HepG2 (cell line): ENCODE results near the gene RNF208. TPM values are rescaled to one million over a fixed set of nuclear protein-coding genes. Genes with fewer than 3 reads are reported as not detected.

Experiments used
- AGO1 ChIP-seq: fragments of 200-400 bp; formaldehyde crosslinking; IDR thresholded peaks from 2 replicates; pipeline ENCODE4 v1.6.1; 2017; ENCODE audit warnings: mild to moderate bottlenecking, low read depth, low read length, moderate library complexity; ENCODE audit not compliant: poor library complexity, severe bottlenecking
- BCL6 ChIP-seq: IDR thresholded peaks from 2 replicates; pipeline ENCODE4 v1.6.1; 2016; ENCODE audit warnings: missing genetic modification reagents, missing compliant biosample characterization
- MEIS2 ChIP-seq: sonication (generic); formaldehyde crosslinking; IDR thresholded peaks from 2 replicates; pipeline ENCODE4 v1.9.0; 2021; ENCODE audit warnings: mild to moderate bottlenecking, missing genetic modification reagents
- NCOA2 ChIP-seq: sonication (generic); formaldehyde crosslinking; IDR thresholded peaks from 2 replicates; pipeline ENCODE4 v1.8.0; 2022; ENCODE audit warnings: inconsistent platforms
- RARA ChIP-seq: IDR thresholded peaks from 2 replicates; pipeline ENCODE4 v1.6.1; 2016; ENCODE audit warnings: missing genetic modification reagents, missing compliant biosample characterization
- SRSF1 ChIP-seq: fragments of 200-400 bp; formaldehyde crosslinking; optimal IDR thresholded peaks from 2 replicates; pipeline ENCODE3; 2017; ENCODE audit warnings: mild to moderate bottlenecking, low read depth, low read length, moderate library complexity
- STAG1 ChIP-seq: sonication (generic); formaldehyde crosslinking; IDR thresholded peaks from 2 replicates; pipeline ENCODE4 v1.4.0; 2020; ENCODE audit warnings: missing genetic modification reagents
- polyA plus RNA-seq, 8 experiments: library from polyadenylated mRNA; depleted of rRNA in 3 of 8; stranded (reverse) in 7 of 8; unstranded in 1 of 8; fragments of >200 nt; fragmentation: Illumina TruSeq in 4 of 8; extraction: Trizol in 4 of 8; gene quantifications; 2 replicates each; pipeline versions ENCODE4 v1.2.1 to v1.2.3, GENCODE V29; 2011 to 2016; ENCODE audit warnings: low read depth in 4 of 8, missing spikeins in 1 of 8, mixed read lengths in 1 of 8; ENCODE audit not compliant: insufficient read depth in 1 of 8
- total RNA-seq, 5 experiments: library from RNA; depleted of rRNA; stranded (reverse); fragments of >200 nt; fragmentation: Illumina TruSeq; extraction: Trizol; gene quantifications; 2 replicates each; pipeline ENCODE4 v1.2.3, GENCODE V29; 2016; ENCODE audit warnings: low read depth in 1 of 5
- TF ChIP-seq, protein P1 (sequence below): sonication (generic); formaldehyde crosslinking; IDR thresholded peaks from 2 replicates; pipeline ENCODE4 v1.4.0; 2020; ENCODE audit warnings: mild to moderate bottlenecking, missing genetic modification reagents, borderline replicate concordance
- TF ChIP-seq, protein P2 (sequence below): sonication (generic); formaldehyde crosslinking; IDR thresholded peaks from 2 replicates; pipeline ENCODE4 v1.5.0; 2020; ENCODE audit warnings: mild to moderate bottlenecking, missing genetic modification reagents, borderline replicate concordance
- TF ChIP-seq, protein P3 (sequence below): sonication (generic); formaldehyde crosslinking; IDR thresholded peaks from 2 replicates; pipeline ENCODE4 v1.8.1; 2022; ENCODE audit warnings: low read depth, mild to moderate bottlenecking, missing genetic modification reagents
- TF ChIP-seq, protein P4 (sequence below): sonication (generic); formaldehyde crosslinking; IDR thresholded peaks from 2 replicates; pipeline ENCODE4 v1.4.0; 2020; ENCODE audit warnings: missing genetic modification reagents

The RNF208 gene
- total and polyA plus RNA-seq, 2 of the 13 experiments (the other 11 are each of a cell fraction or from before 2014, with no cell fraction given) = 1.6 to 2.1 TPM

DNA sequence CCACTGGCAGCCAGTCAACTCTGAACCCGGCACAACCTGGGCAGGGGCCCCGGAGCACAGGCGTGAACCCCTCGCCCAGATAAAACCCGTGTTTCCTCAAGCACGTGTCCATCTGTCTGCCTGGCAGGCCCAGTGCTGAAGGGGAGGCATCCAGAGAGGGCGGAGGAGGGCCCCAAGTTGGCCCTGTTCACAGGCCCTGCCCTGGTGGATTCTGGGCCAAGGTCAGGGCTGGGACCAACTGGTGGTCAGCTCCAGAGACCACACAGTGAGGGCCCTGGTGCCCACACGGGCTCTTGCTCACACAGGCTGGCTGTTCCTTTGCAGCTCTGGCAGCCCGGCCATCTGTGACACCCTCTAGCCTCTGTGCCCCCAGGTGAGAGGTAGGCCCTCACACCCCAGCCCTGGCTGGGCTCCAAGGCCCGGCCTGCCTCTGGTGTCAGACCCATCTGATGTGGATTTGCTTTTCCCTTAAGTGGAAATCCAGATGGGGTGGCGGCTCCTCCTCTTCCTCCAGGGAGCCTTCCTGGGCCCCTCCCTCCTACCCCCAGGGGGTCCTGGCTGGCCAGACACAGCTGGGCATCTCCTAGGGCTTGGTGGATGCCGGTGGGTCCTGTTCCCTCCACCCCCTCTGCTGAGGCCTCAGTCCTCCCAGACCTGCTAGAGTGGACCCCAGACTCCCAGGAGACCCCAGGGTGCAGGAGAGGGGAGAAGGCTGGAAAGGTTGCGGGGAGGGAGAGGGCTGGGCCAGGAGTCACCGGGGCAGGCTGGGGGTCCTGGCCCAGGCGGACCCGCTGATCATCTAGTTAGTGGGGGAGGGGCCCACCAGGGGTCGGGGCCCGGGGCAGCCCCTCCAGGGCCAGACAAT, 28.5 kb upstream of the RNF208 start (continued):
- TF ChIP-seq, protein P1, sequence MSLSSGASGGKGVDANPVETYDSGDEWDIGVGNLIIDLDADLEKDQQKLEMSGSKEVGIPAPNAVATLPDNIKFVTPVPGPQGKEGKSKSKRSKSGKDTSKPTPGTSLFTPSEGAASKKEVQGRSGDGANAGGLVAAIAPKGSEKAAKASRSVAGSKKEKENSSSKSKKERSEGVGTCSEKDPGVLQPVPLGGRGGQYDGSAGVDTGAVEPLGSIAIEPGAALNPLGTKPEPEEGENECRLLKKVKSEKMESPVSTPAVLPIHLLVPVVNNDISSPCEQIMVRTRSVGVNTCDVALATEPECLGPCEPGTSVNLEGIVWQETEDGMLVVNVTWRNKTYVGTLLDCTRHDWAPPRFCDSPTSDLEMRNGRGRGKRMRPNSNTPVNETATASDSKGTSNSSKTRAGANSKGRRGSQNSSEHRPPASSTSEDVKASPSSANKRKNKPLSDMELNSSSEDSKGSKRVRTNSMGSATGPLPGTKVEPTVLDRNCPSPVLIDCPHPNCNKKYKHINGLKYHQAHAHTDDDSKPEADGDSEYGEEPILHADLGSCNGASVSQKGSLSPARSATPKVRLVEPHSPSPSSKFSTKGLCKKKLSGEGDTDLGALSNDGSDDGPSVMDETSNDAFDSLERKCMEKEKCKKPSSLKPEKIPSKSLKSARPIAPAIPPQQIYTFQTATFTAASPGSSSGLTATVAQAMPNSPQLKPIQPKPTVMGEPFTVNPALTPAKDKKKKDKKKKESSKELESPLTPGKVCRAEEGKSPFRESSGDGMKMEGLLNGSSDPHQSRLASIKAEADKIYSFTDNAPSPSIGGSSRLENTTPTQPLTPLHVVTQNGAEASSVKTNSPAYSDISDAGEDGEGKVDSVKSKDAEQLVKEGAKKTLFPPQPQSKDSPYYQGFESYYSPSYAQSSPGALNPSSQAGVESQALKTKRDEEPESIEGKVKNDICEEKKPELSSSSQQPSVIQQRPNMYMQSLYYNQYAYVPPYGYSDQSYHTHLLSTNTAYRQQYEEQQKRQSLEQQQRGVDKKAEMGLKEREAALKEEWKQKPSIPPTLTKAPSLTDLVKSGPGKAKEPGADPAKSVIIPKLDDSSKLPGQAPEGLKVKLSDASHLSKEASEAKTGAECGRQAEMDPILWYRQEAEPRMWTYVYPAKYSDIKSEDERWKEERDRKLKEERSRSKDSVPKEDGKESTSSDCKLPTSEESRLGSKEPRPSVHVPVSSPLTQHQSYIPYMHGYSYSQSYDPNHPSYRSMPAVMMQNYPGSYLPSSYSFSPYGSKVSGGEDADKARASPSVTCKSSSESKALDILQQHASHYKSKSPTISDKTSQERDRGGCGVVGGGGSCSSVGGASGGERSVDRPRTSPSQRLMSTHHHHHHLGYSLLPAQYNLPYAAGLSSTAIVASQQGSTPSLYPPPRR (CRISPR knock-in tag) = 0 out of 2 replicates have a peak, but pooled peaks have one; percentile 37
- TF ChIP-seq AGO1 = peak; percentile 73
- TF ChIP-seq, protein P2, sequence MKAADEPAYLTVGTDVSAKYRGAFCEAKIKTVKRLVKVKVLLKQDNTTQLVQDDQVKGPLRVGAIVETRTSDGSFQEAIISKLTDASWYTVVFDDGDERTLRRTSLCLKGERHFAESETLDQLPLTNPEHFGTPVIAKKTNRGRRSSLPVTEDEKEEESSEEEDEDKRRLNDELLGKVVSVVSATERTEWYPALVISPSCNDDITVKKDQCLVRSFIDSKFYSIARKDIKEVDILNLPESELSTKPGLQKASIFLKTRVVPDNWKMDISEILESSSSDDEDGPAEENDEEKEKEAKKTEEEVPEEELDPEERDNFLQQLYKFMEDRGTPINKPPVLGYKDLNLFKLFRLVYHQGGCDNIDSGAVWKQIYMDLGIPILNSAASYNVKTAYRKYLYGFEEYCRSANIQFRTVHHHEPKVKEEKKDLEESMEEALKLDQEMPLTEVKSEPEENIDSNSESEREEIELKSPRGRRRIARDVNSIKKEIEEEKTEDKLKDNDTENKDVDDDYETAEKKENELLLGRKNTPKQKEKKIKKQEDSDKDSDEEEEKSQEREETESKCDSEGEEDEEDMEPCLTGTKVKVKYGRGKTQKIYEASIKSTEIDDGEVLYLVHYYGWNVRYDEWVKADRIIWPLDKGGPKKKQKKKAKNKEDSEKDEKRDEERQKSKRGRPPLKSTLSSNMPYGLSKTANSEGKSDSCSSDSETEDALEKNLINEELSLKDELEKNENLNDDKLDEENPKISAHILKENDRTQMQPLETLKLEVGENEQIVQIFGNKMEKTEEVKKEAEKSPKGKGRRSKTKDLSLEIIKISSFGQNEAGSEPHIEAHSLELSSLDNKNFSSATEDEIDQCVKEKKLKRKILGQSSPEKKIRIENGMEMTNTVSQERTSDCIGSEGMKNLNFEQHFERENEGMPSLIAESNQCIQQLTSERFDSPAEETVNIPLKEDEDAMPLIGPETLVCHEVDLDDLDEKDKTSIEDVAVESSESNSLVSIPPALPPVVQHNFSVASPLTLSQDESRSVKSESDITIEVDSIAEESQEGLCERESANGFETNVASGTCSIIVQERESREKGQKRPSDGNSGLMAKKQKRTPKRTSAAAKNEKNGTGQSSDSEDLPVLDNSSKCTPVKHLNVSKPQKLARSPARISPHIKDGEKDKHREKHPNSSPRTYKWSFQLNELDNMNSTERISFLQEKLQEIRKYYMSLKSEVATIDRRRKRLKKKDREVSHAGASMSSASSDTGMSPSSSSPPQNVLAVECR (CRISPR knock-in tag) = peak; percentile 50; the same call in 1 of the 2 replicates
- peak; percentile 45; the same call in 1 of the 2 replicates for TF ChIP-seq RARA (CRISPR knock-in tag)
- TF ChIP-seq, protein P3, sequence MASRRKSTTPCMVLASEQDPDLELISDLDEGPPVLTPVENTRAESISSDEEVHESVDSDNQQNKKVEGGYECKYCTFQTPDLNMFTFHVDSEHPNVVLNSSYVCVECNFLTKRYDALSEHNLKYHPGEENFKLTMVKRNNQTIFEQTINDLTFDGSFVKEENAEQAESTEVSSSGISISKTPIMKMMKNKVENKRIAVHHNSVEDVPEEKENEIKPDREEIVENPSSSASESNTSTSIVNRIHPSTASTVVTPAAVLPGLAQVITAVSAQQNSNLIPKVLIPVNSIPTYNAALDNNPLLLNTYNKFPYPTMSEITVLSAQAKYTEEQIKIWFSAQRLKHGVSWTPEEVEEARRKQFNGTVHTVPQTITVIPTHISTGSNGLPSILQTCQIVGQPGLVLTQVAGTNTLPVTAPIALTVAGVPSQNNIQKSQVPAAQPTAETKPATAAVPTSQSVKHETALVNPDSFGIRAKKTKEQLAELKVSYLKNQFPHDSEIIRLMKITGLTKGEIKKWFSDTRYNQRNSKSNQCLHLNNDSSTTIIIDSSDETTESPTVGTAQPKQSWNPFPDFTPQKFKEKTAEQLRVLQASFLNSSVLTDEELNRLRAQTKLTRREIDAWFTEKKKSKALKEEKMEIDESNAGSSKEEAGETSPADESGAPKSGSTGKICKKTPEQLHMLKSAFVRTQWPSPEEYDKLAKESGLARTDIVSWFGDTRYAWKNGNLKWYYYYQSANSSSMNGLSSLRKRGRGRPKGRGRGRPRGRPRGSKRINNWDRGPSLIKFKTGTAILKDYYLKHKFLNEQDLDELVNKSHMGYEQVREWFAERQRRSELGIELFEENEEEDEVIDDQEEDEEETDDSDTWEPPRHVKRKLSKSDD (CRISPR knock-in tag) = peak; percentile 38; the same call in 1 of the 2 replicates
- TF ChIP-seq, protein P4, sequence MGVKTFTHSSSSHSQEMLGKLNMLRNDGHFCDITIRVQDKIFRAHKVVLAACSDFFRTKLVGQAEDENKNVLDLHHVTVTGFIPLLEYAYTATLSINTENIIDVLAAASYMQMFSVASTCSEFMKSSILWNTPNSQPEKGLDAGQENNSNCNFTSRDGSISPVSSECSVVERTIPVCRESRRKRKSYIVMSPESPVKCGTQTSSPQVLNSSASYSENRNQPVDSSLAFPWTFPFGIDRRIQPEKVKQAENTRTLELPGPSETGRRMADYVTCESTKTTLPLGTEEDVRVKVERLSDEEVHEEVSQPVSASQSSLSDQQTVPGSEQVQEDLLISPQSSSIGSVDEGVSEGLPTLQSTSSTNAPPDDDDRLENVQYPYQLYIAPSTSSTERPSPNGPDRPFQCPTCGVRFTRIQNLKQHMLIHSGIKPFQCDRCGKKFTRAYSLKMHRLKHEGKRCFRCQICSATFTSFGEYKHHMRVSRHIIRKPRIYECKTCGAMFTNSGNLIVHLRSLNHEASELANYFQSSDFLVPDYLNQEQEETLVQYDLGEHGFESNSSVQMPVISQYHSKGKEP (CRISPR knock-in tag) = no peak
- TF ChIP-seq MEIS2 = no peak
- TF ChIP-seq SRSF1 = no peak
- 0 out of 2 replicates have a peak, but pooled peaks have one; percentile 14 for TF ChIP-seq BCL6 (CRISPR knock-in tag)
- TF ChIP-seq STAG1 (CRISPR knock-in tag) = no peak
- no peak for TF ChIP-seq NCOA2 (CRISPR knock-in tag)
